Kidney (tissue), 14 donors: ENCODE measurements around the gene JMJD7. TPM values are rescaled to one million over a fixed set of nuclear protein-coding genes. Genes with fewer than 3 reads are reported as not detected.

ENCODE experiments used
- DNase-seq, 5 donors: peaks; one replicate each; pipeline ENCODE4 v3.0.0-alpha.2; 2013 to 2020
- FAIRE-seq: peaks from 2 replicates; lab custom pipeline; 2012; peaks lifted over from hg19 to GRCh38; lab: Jason Lieb, UNC
- H3K27ac ChIP-seq, 2 donors: one replicate each; pipeline ENCODE4 v1.7.0; 2013; ENCODE audit warnings: low read depth in 2 of 2, low read length in 2 of 2, inconsistent platforms in 1 of 2
- H3K27me3 ChIP-seq: one replicate; pipeline ENCODE4 v1.7.1; 2013; ENCODE audit warnings: low read length, inconsistent platforms; ENCODE audit not compliant: control insufficient read depth, insufficient read depth
- H3K36me3 ChIP-seq, 3 donors: one replicate each; pipeline versions ENCODE4 v1.7.0 to v1.7.1; 2013; ENCODE audit warnings: low read length in 3 of 3, control low read depth in 1 of 3, inconsistent platforms in 1 of 3; ENCODE audit not compliant: insufficient read depth in 3 of 3, control insufficient read depth in 2 of 3
- H3K4me1 ChIP-seq, 3 donors: one replicate each; pipeline versions ENCODE4 v1.7.0 to v1.7.1; 2013; ENCODE audit warnings: low read length in 3 of 3, inconsistent platforms in 1 of 3, low read depth in 1 of 3; ENCODE audit not compliant: control insufficient read depth in 2 of 3, insufficient read depth in 2 of 3
- H3K4me3 ChIP-seq, 3 donors: one replicate each; pipeline versions ENCODE4 v1.7.0 to v1.8.1; 2013; ENCODE audit warnings: low read length in 3 of 3, control low read depth in 1 of 3, inconsistent platforms in 1 of 3
- H3K9ac ChIP-seq, 3 donors: one replicate each; pipeline versions ENCODE4 v1.7.0 to v1.7.1; 2013; ENCODE audit warnings: low read length in 3 of 3, control low read depth in 1 of 3, inconsistent platforms in 1 of 3
- H3K9me3 ChIP-seq, 3 donors: one replicate each; pipeline versions ENCODE4 v1.7.0 to v1.7.1; 2013; ENCODE audit warnings: low read length in 3 of 3, control low read depth in 1 of 3, inconsistent platforms in 1 of 3; ENCODE audit not compliant: control insufficient read depth in 2 of 3, insufficient read depth in 1 of 3
- intact Hi-C: fragments of 100-400 bp; cut with DNase I; formaldehyde crosslinking; loops from one replicate; pipeline ENCODE4 v1.11.1; 2022
- polyA plus RNA-seq: library from polyadenylated mRNA; stranded (reverse); fragments of 350-450 nt; fragmentation: Illumina TruSeq; extraction: RNeasy Lipid Tissue Mini Kit (QIAGEN cat#74804); gene quantifications from one replicate; pipeline ENCODE4 v1.2.3, GENCODE V29; 2014; ENCODE audit warnings: low read depth, low replicate concordance; ENCODE audit not compliant: insufficient read depth
- total RNA-seq: library from RNA; stranded (reverse); fragmentation: NEBNext Ultra II Directional; extraction: Animal tissue kit (Norgen Biotek cat#: 25700); gene quantifications from one replicate; pipeline ENCODE4 v1.2.1, GENCODE V29; 2021
- TF ChIP-seq, protein P1 (sequence below): IDR thresholded peaks from 3 replicates; pipeline ENCODE4 v1.5.1; 2012; ENCODE audit warnings: mild to moderate bottlenecking, moderate library complexity, borderline replicate concordance; ENCODE audit not compliant: insufficient read depth; ENCODE audit errors: extremely low read depth
- donor health status: control.
- donor health status: control.
- donor health status: control.
- donor health status: control.
- donor health status: control.
- donor health status: DM: yes; HTN: yes; CAD: no.
- donor health status: Normal renal cell carcinoma (clear cell type).

JMJD7 gene
- total and polyA plus RNA-seq, 2 donors from 2014 or later = 16.2 to 17.6 TPM

DNA sequence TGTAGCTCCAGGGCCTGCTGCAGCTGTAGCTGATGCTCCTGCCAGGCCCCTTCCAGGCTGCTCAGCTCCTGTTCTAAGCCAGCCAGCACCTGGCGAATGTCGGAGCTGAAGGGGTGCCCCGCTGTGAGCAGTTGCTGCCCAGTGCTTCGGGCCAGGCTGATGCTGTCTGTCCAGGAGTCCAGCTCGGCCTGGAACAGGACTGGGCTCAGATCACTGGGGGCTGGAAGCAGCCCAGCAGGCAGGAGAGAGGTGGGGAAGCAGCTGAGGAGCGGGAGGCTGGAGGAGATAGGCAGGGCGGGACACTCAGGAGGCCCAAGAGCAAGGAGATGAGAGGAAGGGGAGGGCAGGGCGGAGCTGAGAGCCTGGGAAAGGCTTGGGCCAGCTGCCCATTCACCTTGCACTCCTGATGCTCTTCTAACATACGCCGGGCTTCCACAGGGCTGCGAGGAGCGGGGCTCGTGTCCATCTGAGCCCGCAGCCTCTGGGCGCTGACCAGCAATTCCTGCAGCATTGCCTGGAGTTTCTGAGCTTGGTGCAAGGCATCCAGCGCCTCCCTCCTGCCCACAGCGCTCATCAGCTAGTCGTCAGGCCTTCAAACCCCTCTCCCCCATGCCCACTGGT, 34.0 kb downstream of the JMJD7 start:
- Histone ChIP-seq H3K4me1 (no peaks in the 10 kb centered on the region), H3K9ac (no peak overlapping the region), H3K27ac (no peak overlapping the region), H3K27me3 (no peaks in the 10 kb centered on the region), H3K36me3 (no peaks in the 10 kb centered on the region), H3K4me3 (no peak overlapping the region), H3K9me3 (no peaks in the 10 kb centered on the region)
- DNase-seq (no peak), FAIRE-seq (no peak)
- TF ChIP-seq, protein P1, sequence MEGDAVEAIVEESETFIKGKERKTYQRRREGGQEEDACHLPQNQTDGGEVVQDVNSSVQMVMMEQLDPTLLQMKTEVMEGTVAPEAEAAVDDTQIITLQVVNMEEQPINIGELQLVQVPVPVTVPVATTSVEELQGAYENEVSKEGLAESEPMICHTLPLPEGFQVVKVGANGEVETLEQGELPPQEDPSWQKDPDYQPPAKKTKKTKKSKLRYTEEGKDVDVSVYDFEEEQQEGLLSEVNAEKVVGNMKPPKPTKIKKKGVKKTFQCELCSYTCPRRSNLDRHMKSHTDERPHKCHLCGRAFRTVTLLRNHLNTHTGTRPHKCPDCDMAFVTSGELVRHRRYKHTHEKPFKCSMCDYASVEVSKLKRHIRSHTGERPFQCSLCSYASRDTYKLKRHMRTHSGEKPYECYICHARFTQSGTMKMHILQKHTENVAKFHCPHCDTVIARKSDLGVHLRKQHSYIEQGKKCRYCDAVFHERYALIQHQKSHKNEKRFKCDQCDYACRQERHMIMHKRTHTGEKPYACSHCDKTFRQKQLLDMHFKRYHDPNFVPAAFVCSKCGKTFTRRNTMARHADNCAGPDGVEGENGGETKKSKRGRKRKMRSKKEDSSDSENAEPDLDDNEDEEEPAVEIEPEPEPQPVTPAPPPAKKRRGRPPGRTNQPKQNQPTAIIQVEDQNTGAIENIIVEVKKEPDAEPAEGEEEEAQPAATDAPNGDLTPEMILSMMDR = no peak
- intact Hi-C loops = no loop called here

DNA sequence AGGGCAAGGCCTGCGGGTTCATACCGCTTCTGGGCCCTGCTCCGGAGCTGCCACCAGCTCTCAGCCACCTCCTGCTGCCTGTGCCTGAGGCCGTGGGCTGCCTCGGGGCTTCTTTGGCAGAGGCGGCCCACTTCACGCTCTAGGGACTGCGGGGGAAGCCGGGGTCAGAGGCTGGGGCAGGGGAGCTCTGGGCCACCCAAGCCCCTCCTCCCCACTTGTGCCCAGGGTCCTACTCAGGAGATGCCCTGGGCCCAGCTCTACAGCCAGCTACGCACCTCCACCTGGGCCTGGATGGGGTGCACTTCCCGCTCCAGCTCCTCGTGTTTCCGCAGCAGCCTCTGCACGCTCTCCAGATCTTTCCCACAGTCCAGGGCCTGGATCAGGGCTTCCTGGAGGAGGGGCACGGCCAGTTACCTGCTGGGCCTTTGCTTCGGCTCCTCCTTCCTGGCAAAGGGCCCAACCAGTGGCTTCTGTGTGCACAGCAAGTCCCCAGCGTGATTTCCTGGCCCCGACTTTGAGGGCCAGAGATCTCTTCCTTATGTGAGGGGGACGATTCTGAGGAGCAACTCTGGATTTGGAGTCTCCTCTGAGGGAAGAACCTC, 34.7 kb downstream of the JMJD7 start:
- H3K9ac ChIP-seq = no peak overlapping the region
- intact Hi-C loops = no loop called here
- no peak for DNase-seq
- no peaks in the 10 kb centered on the region for H3K36me3 ChIP-seq
- no peak overlapping the region for H3K27ac ChIP-seq
- H3K9me3 ChIP-seq = no peaks in the 10 kb centered on the region
- TF ChIP-seq, protein P1 = no peak
- H3K27me3 ChIP-seq = no peaks in the 10 kb centered on the region
- no peak overlapping the region for H3K4me3 ChIP-seq
- no peak for FAIRE-seq
- H3K4me1 ChIP-seq = no peaks in the 10 kb centered on the region

DNA sequence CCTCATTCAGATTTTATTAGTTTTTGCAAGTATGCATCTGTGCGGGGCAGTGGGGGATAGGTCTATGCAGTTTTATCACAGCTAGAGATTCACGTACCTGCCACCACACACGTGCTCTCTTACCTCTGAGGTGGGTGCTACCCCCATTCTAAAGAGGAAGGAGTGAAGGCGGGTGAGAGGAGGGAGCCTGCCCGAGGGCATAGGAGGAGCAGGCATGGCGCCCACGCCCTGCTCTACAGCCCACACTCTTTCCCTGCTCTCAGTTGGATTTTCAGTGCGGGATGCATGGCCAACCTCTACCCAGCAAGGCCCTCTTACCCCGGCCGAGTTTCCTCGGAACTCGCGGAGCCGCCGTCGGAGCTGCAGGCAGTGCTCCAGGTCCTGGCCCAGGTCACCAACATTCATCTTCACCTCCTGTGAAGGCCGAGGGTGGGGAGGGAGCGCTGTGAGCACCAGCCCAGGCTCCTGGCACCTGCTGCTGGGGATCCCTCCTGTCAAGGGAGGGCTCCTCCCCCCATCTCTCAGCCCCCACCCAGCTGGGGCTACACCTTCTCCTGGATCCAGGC, 37.7 kb downstream of the JMJD7 start:
- DNase-seq = no peak
- Histone ChIP-seq H3K4me1 (no peaks in the 10 kb centered on the region), H3K4me3 (no peak overlapping the region), H3K36me3 (no peaks in the 10 kb centered on the region), H3K9ac (no peak overlapping the region), H3K9me3 (no peaks in the 10 kb centered on the region), H3K27me3 (no peaks in the 10 kb centered on the region), H3K27ac (no peak overlapping the region)
- no peak for FAIRE-seq
- TF ChIP-seq, protein P1 = no peak
- intact Hi-C loops = no loop called here
